GM06990 (cell line): ENCODE data around the gene ATP13A4.

Source experiments
- DNase-seq: peaks from one replicate; pipeline ENCODE4 v3.0.0-alpha.2; 2011; ENCODE audit not compliant: insufficient read length; ENCODE audit errors: extremely low read depth
- H3K27me3 ChIP-seq: replicated peaks from 2 replicates; pipeline ENCODE4 v1.6.0; 2011; ENCODE audit warnings: low read length; ENCODE audit not compliant: control insufficient read depth, insufficient read depth
- H3K36me3 ChIP-seq: 2 replicates; pipeline ENCODE4 v1.5.1; 2011; ENCODE audit warnings: low read length; ENCODE audit not compliant: control insufficient read depth, insufficient read depth
- H3K4me3 ChIP-seq: replicated peaks from 2 replicates; pipeline ENCODE4 v1.5.1; 2011; ENCODE audit warnings: low read depth, mild to moderate bottlenecking, control low read depth, low read length
- TF ChIP-seq, protein P1 (sequence below): IDR thresholded peaks from 2 replicates; pipeline ENCODE4 v1.5.1; 2011; ENCODE audit warnings: low read length, control low read depth, mild to moderate bottlenecking, inconsistent platforms; ENCODE audit not compliant: insufficient read depth, poor library complexity, severe bottlenecking

Gene ATP13A4

GRCh38 chr3:193470710-193471109 lies 84.0 kb downstream of the ATP13A4 start:
- no peak for DNase-seq
- Histone ChIP-seq H3K4me3 (no peak overlapping the region), H3K36me3 (no peaks in the 10 kb centered on the region), H3K27me3 (no peaks in the 10 kb centered on the region)
- TF ChIP-seq, protein P1, sequence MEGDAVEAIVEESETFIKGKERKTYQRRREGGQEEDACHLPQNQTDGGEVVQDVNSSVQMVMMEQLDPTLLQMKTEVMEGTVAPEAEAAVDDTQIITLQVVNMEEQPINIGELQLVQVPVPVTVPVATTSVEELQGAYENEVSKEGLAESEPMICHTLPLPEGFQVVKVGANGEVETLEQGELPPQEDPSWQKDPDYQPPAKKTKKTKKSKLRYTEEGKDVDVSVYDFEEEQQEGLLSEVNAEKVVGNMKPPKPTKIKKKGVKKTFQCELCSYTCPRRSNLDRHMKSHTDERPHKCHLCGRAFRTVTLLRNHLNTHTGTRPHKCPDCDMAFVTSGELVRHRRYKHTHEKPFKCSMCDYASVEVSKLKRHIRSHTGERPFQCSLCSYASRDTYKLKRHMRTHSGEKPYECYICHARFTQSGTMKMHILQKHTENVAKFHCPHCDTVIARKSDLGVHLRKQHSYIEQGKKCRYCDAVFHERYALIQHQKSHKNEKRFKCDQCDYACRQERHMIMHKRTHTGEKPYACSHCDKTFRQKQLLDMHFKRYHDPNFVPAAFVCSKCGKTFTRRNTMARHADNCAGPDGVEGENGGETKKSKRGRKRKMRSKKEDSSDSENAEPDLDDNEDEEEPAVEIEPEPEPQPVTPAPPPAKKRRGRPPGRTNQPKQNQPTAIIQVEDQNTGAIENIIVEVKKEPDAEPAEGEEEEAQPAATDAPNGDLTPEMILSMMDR = no peak

GRCh38 chr3:193465992-193466608 lies 88.6 kb downstream of the ATP13A4 start:
- TF ChIP-seq, protein P1 = no peak
- no peaks in the 10 kb centered on the region for H3K27me3 ChIP-seq
- H3K36me3 ChIP-seq = no peaks in the 10 kb centered on the region
- no peak overlapping the region for H3K4me3 ChIP-seq
- no peak for DNase-seq

- no peak overlapping the region for H3K4me3 ChIP-seq
- TF ChIP-seq, protein P1 = no peak
- DNase-seq = no peak
- no peaks in the 10 kb centered on the region for H3K27me3 ChIP-seq
- H3K36me3 ChIP-seq = no peaks in the 10 kb centered on the region
These were observed 89.8 kb downstream of the ATP13A4 start for GRCh38 chr3:193464889-193465288.

DNA sequence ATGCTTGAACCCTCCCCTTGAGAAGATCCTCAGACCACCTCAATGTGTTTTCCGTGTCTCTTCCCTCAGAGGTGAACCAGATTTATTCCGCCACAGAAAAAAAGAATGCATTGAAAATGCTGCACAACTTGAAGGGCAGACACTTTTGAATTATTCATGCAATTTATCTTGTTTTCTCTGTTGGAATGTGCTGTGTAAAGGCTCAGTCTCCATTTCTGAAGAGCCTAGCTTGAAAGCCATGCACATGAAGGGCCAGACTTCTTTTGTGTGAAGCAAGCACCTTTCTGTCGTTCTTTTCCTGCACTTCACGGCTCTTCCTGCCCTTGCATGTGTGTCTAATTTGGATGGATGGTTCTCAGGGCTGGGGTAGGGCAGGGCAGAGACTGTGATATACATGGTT lies 97.2 kb downstream of the ATP13A4 start:
- DNase-seq = no peak
- Histone ChIP-seq H3K4me3 (no peak overlapping the region), H3K27me3 (no peaks in the 10 kb centered on the region), H3K36me3 (no peaks in the 10 kb centered on the region)
- TF ChIP-seq, protein P1 = no peak

DNA sequence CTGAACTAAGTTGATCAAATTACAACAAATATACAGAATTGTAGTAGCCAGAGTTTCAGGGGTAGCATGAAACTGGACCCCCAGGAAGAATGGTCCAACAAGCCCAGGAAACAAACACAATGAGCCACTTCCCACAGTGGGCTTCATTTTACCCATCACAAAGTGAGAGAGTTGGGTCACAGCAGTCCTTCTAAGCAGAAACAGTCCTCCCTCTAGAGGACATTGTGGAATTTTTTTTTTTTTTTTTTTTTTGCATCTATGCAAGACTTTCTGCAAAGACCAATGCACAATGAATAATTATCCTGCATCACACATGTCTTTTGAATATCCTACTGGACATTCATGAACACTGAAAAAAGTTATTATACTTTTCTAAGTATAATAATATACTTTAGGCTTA lies 102.4 kb downstream of the ATP13A4 start:
- no peak for DNase-seq
- Histone ChIP-seq H3K4me3 (no peak overlapping the region), H3K36me3 (no peaks in the 10 kb centered on the region), H3K27me3 (no peaks in the 10 kb centered on the region)
- TF ChIP-seq, protein P1 = peak; percentile 20

GRCh38 chr3:193451902-193452301 lies 102.8 kb downstream of the ATP13A4 start:
- DNase-seq = no peak
- TF ChIP-seq, protein P1 = no peak
- no peaks in the 10 kb centered on the region for H3K36me3 ChIP-seq
- no peak overlapping the region for H3K4me3 ChIP-seq
- no peaks in the 10 kb centered on the region for H3K27me3 ChIP-seq
